MCF 10A (cell line): ENCODE measurements around the gene TFDP1. TPM values are rescaled to one million over a fixed set of nuclear protein-coding genes. Genes with fewer than 3 reads are reported as not detected.
"Not testable (repeated sequence)": the region's sequence is repeated elsewhere in the genome, so short reads cannot be mapped to it uniquely, and the experiment has no call there.

Experiments
- BruUV-seq: library from RNA; stranded (reverse); fragments of 400-500 nt; replicated peaks from 2 replicates; lab custom pipeline; 2021; lab: Mats Ljungman, UMichigan
- CTCF ChIA-PET: fragments of 300-600 bp; sonication (Branson Sonifier 250); formaldehyde crosslinking; extraction: SDS; loops from one replicate; lab custom pipeline; 2021; ENCODE audit warnings: antibody characterized with exemption, inconsistent platforms; lab: Yijun Ruan, JAX
- POLR2A ChIA-PET: fragments of 300-600, 350-650 bp; sonication (Branson Sonifier 250); formaldehyde crosslinking; extraction: SDS; loops from one replicate; lab custom pipeline; 2020; ENCODE audit warnings: antibody characterized with exemption, inconsistent platforms; lab: Yijun Ruan, JAX
- DNase-seq: peaks from one replicate; pipeline ENCODE4 v3.0.0-alpha.2; 2018; ENCODE audit not compliant: unreplicated experiment
- H3K27ac Mint-ChIP-seq: one replicate; pipeline ENCODE4 v1.8.0; 2022; ENCODE audit warnings: mild to moderate bottlenecking, low read depth, mixed read lengths; ENCODE audit not compliant: unreplicated experiment
- H3K27me3 Mint-ChIP-seq: one replicate; pipeline ENCODE4 v1.8.0; 2022; ENCODE audit warnings: mixed read lengths; ENCODE audit not compliant: insufficient read depth, unreplicated experiment
- H3K36me3 Mint-ChIP-seq: one replicate; pipeline ENCODE4 v1.8.0; 2022; ENCODE audit warnings: mild to moderate bottlenecking, moderate library complexity, mixed read lengths; ENCODE audit not compliant: insufficient read depth, unreplicated experiment
- H3K4me1 Mint-ChIP-seq: one replicate; pipeline ENCODE4 v1.8.0; 2022; ENCODE audit warnings: mixed read lengths; ENCODE audit not compliant: insufficient read depth, unreplicated experiment
- H3K4me3 Mint-ChIP-seq: one replicate; pipeline ENCODE4 v1.8.0; 2022; ENCODE audit warnings: mild to moderate bottlenecking, moderate library complexity, mixed read lengths; ENCODE audit not compliant: unreplicated experiment
- H3K9me3 Mint-ChIP-seq: one replicate; pipeline ENCODE4 v1.8.0; 2022; ENCODE audit warnings: mixed read lengths; ENCODE audit not compliant: unreplicated experiment
- intact Hi-C: fragments of 100-400 bp; cut with micrococcal nuclease; formaldehyde crosslinking; loops from 2 replicates; pipeline ENCODE4 v1.14.1; 2022
- total RNA-seq: library from RNA; stranded (reverse); gene quantifications from 2 replicates; pipeline ENCODE4 v1.2.3, GENCODE V29; 2022
- TF ChIP-seq, protein P1 (sequence below): fragments of 200-600 bp; IDR thresholded peaks from one replicate; pipeline ENCODE4 v1.8.0; 2022; ENCODE audit warnings: antibody characterized with exemption, mild to moderate bottlenecking; ENCODE audit not compliant: unreplicated experiment

The TFDP1 gene
- total RNA-seq, 1 experiment from 2014 or later = 100 TPM

DNA sequence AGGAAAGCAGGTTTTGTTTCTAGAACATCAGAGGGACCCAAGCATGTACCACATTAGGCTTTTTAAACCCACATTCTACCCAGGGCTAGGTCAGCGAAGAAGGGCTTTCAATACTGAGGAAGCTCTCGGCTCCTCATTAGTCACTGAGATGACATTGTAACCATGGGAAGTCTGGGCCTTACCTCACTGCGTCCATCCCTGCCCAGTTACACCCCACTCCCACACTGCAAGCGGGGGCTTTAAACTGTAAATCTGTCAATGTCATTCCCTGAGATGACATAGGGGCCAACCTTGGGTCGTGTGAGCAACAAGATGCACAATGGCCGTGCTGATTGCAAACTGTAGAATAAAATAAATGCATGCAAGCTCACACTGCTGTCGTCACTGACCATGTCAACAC, 21.7 kb upstream of the TFDP1 start:
- no peak overlapping the region for H3K4me3 Mint-ChIP-seq
- peaks cover 5% of the 10 kb centered on the region for H3K4me1 Mint-ChIP-seq
- no peak for DNase-seq
- CTCF ChIA-PET = interaction anchor here (0.6 to 1.4 kb wide), 9 partner anchors 14 to 420 kb away, joined by 3 to 8 read pairs (median 4); no protein-coding TSS in a partner anchor
- TF ChIP-seq, protein P1, sequence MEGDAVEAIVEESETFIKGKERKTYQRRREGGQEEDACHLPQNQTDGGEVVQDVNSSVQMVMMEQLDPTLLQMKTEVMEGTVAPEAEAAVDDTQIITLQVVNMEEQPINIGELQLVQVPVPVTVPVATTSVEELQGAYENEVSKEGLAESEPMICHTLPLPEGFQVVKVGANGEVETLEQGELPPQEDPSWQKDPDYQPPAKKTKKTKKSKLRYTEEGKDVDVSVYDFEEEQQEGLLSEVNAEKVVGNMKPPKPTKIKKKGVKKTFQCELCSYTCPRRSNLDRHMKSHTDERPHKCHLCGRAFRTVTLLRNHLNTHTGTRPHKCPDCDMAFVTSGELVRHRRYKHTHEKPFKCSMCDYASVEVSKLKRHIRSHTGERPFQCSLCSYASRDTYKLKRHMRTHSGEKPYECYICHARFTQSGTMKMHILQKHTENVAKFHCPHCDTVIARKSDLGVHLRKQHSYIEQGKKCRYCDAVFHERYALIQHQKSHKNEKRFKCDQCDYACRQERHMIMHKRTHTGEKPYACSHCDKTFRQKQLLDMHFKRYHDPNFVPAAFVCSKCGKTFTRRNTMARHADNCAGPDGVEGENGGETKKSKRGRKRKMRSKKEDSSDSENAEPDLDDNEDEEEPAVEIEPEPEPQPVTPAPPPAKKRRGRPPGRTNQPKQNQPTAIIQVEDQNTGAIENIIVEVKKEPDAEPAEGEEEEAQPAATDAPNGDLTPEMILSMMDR = no peak
- no peaks in the 10 kb centered on the region for H3K27me3 Mint-ChIP-seq
- POLR2A ChIA-PET = no interaction called here
- no TSS peak for BruUV-seq
- H3K9me3 Mint-ChIP-seq = no peaks in the 10 kb centered on the region
- H3K36me3 Mint-ChIP-seq = no peaks in the 10 kb centered on the region
- H3K27ac Mint-ChIP-seq = no peak overlapping the region
- intact Hi-C loops = loop anchor here (2.0 kb wide), 1 partner anchor 620 kb away; no protein-coding TSS in a partner anchor

DNA sequence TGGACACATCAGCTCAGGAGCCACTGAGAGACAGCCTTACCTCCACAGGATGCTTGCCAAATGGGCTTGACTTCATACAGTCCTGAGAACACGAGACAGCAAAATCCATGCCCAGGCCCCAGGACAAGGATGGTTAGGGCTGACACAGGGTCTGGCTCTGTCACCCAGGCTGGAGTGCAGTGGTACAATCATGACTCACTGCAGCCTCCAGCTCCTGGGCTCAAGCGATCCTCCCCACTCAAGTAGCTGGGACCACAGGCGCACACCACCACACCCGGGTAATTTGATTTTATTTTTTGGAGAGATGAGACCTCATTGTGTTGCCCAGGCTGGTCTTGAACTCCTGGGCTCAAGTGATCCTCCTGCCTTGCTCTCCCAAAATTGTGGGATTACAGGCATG, 21.0 kb upstream of the TFDP1 start:
- H3K4me3 Mint-ChIP-seq, H3K27me3 Mint-ChIP-seq, H3K27ac Mint-ChIP-seq, POLR2A ChIA-PET, H3K4me1 Mint-ChIP-seq, H3K9me3 Mint-ChIP-seq, H3K36me3 Mint-ChIP-seq, BruUV-seq, DNase-seq: not testable (repeated sequence)
- intact Hi-C loops = loop anchor here (2.0 kb wide), 1 partner anchor 621 kb away; no protein-coding TSS in a partner anchor
- CTCF ChIA-PET = interaction anchor here (0.6 to 0.9 kb wide), 4 partner anchors 15 to 122 kb away, joined by 3 to 4 read pairs (median 3); no protein-coding TSS in a partner anchor

DNA sequence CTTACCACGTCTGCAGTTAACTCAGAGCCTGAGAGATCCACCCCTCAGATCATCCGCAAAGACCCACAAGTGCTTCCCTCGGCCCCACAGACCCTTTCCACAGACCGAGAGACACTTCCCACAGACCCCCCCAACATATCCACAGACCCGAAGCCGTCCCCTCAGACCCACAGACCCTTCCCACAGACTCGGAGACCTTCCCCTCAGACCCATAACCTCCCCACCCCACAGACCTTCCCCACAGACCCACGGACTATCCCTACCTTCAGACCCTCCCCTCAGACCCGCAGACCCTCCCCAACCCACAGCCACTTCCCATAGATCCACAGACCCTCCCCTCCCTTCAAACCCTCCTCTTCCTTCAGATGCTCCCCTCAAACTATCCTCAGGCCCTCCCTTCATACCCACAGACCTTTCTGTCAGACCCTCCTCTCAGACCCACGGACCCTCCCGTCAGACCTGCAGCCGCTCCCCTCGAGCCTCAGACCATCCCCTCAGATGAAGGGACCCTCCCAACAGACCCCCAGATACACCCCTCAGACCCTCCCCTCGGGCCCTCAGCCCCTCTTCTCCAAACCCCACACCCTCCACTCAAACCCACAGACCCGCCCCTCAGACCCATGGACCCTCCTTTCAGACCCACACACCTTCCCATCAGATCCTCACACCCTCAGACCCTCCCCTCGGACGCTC, 20.1 kb upstream of the TFDP1 start:
- Mint-ChIP-seq H3K36me3 (no peaks in the 10 kb centered on the region), H3K4me3 (no peak overlapping the region), H3K4me1 (peaks cover 5% of the 10 kb centered on the region), H3K27me3 (peaks cover 15% of the 10 kb centered on the region), H3K9me3 (no peaks in the 10 kb centered on the region), H3K27ac (no peak overlapping the region)
- ChIA-PET POLR2A (no interaction called here), CTCF (interaction anchor here (0.6 to 0.7 kb wide), 2 partner anchors 67 to 331 kb away, joined by 3 to 5 read pairs; no protein-coding TSS in a partner anchor)
- intact Hi-C loops = no loop called here
- TF ChIP-seq, protein P1 = no peak
- BruUV-seq = no TSS peak
- no peak for DNase-seq

DNA sequence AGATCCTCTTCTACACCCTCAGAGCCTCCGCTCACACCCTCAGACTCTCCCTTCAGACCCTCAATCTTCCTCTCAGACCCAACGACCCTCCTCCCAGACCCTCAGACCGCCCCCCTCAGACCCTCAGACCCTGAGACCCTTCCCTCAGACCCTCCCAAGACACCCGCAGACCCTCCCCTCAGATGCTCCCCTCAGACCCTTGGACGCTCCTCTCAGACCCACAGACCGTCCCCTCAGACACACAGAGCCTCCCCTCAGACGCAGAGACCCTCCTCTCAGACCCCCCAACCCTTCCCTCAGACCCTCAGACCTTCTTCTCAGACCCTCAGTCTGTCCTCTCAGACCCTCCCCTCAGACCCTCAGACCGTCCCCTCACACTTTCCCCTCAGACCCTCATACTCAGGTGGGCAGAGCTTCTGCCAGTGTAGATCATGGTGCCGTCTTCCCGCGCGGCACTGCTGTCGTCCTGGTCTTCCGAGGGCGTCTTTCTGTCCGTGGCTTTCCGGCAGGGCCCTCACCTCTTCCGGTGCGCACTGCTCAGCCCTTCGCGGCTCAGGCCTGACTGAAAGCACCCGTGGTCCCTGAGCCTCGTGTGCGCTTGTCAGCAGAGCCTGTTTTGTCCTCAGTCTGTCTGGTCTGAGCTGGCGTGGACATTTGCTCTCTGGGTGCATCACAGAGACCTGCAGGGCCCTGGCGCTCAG, 18.9 kb upstream of the TFDP1 start:
- H3K27ac Mint-ChIP-seq = no peak overlapping the region
- POLR2A ChIA-PET = no interaction called here
- no TSS peak for BruUV-seq
- DNase-seq = no peak
- TF ChIP-seq, protein P1 = no peak
- peaks cover 5% of the 10 kb centered on the region for H3K4me1 Mint-ChIP-seq
- no peak overlapping the region for H3K4me3 Mint-ChIP-seq
- no peaks in the 10 kb centered on the region for H3K36me3 Mint-ChIP-seq
- H3K27me3 Mint-ChIP-seq = peaks cover 15% of the 10 kb centered on the region
- CTCF ChIA-PET = interaction anchor here (0.6 to 0.7 kb wide), 2 partner anchors 22 to 175 kb away, joined by 3 to 5 read pairs; no protein-coding TSS in a partner anchor
- intact Hi-C loops = no loop called here
- no peaks in the 10 kb centered on the region for H3K9me3 Mint-ChIP-seq
